Activated T-cell treated with anti-CD3 and anti-CD28 coated beads, Interleukin-2, amount 50 U/mL, for 72 hours (primary cell): ENCODE results near the gene FAM227B. TPM values are rescaled to one million over a fixed set of nuclear protein-coding genes. Genes with fewer than 3 reads are reported as not detected.

Experiments
- ATAC-seq, 2 donors: fragments of 150-1000 bp; cut with Tn5 transposase; replicated peaks in 1 of 2; 2 replicates each; pipeline ENCODE4 v1.10.0; 2021; ENCODE audit warnings: moderate library complexity in 2 of 2, mild to moderate bottlenecking in 1 of 2
- DNase-seq, 2 donors: peaks; one replicate each; pipeline ENCODE4 v3.0.0; 2021 to 2022; ENCODE audit warnings: mixed read lengths in 1 of 2
- H3K27ac Mint-ChIP-seq: one replicate; pipeline ENCODE4 v1.8.0; 2022; ENCODE audit warnings: mild to moderate bottlenecking, moderate library complexity, mixed read lengths
- H3K27me3 Mint-ChIP-seq: one replicate; pipeline ENCODE4 v1.8.0; 2022; ENCODE audit warnings: low read depth, mixed read lengths
- H3K36me3 Mint-ChIP-seq, 2 donors: one replicate each; pipeline ENCODE4 v1.8.0; 2022; ENCODE audit warnings: mixed read lengths in 2 of 2, mild to moderate bottlenecking in 1 of 2; ENCODE audit not compliant: insufficient read depth in 2 of 2
- H3K4me1 Mint-ChIP-seq: one replicate; pipeline ENCODE4 v1.8.0; 2022; ENCODE audit warnings: low read depth, mixed read lengths
- H3K4me3 Mint-ChIP-seq, 2 donors: one replicate each; pipeline ENCODE4 v1.8.0; 2022; ENCODE audit warnings: mild to moderate bottlenecking in 2 of 2, mixed read lengths in 2 of 2, moderate library complexity in 2 of 2
- H3K9me3 Mint-ChIP-seq, 2 donors: one replicate each; pipeline ENCODE4 v1.8.0; 2022; ENCODE audit warnings: mixed read lengths in 2 of 2
- total RNA-seq, 2 donors: library from RNA; stranded (reverse); gene quantifications; one replicate each; pipeline ENCODE4 v1.2.3, GENCODE V29; 2022

The FAM227B gene
- total RNA-seq, 2 donors from 2014 or later = 4.1 to 5.7 TPM

DNA sequence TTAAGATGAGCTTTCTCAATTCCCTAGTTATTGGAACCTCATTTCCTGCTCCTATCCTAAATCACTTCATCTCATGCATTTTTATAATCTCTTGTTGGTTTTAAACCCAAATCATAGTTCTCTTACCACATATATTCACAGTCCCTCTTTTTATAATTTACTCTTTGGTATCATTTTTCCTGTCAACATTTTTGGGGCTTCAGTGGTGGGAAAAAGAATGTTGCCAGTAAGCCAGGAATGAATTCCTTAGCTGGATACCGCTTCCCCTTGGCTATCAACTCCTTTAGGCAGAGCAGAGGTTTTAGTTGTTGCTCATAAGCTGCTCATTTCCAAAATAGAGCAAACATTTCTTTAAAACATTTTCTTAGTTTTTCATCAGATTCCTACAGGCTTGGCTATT, 338.3 kb downstream of the FAM227B start:
- Mint-ChIP-seq H3K36me3 (peaks cover 13 to 29% of the 10 kb centered on the region in 2 donors), H3K27ac (no peak overlapping the region), H3K4me3 (no peak overlapping the region), H3K9me3 (peaks cover 0 to 5% of the 10 kb centered on the region in 2 donors), H3K27me3 (no peaks in the 10 kb centered on the region), H3K4me1 (peaks cover 19% of the 10 kb centered on the region)
- ATAC-seq (no peak), DNase-seq (no peak)

- H3K27me3 Mint-ChIP-seq = no peaks in the 10 kb centered on the region
- ATAC-seq (no peak), DNase-seq (no peak)
- H3K9me3 Mint-ChIP-seq = peaks cover 0 to 4% of the 10 kb centered on the region in 2 donors
- H3K4me3 Mint-ChIP-seq = no peak overlapping the region
- peaks cover 5 to 11% of the 10 kb centered on the region in 2 donors for H3K36me3 Mint-ChIP-seq
- no peaks in the 10 kb centered on the region for H3K4me1 Mint-ChIP-seq
- peak overlapping the region; percentile 25 for H3K27ac Mint-ChIP-seq
Observed at GRCh38 chr15:49279521-49280456, 340.8 kb downstream of the FAM227B start.

DNA sequence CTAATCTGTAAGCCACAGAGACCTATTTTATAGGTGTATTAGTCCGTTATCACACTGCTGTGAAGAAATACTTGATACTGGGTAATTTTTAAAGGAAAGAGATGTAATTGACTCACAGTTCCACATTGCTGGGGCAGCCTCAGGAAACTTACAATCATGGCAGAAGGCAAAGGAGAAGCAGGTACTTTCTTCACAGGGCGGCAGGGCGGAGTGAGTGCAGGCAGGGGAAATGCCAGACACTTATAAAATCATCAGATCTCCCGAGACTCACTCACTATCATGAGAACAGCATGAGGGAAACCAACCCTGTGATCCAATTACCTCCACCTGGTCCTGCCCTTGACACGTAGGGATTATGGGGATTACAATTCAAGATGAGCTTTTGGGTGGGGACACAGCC, 341.9 kb downstream of the FAM227B start:
- Mint-ChIP-seq H3K9me3 (peaks cover 0 to 4% of the 10 kb centered on the region in 2 donors), H3K27ac (peak overlapping the region; percentile 10), H3K27me3 (no peaks in the 10 kb centered on the region), H3K4me3 (no peak overlapping the region), H3K4me1 (no peaks in the 10 kb centered on the region), H3K36me3 (peaks cover 4 to 10% of the 10 kb centered on the region in 2 donors)
- ATAC-seq = no peak
- no peak for DNase-seq

Other genes starting within 250 kb of the FAM227B start
- not detected for gene FGF7, start 197.6 kb downstream of the FAM227B start, total RNA-seq
- 10 to 100 TPM; 17.2 to 20.0 TPM for gene DTWD1, start 230 bp upstream of the FAM227B start, total RNA-seq